A673 (cell line): Measurements from ENCODE around the gene ANKS3. TPM values are rescaled to one million over a fixed set of nuclear protein-coding genes. Genes with fewer than 3 reads are reported as not detected.

Experiments
- BruUV-seq: library from RNA; stranded (reverse); fragments of 400-500 nt; replicated peaks from 2 replicates; lab custom pipeline; 2021; lab: Mats Ljungman, UMichigan
- CTCF ChIA-PET: fragments of 300-600 bp; sonication (Branson Sonifier 250); formaldehyde crosslinking; loops from one replicate; lab custom pipeline; 2022; ENCODE audit warnings: antibody characterized with exemption; lab: Charles Lee
- POLR2A ChIA-PET: fragments of 300-600 bp; sonication (Branson Sonifier 250); formaldehyde crosslinking; loops from one replicate; lab custom pipeline; 2022; ENCODE audit warnings: antibody characterized with exemption; ENCODE audit not compliant: low non-redundant PET; lab: Charles Lee
- DNase-seq: peaks from one replicate; pipeline ENCODE4 v3.0.0-alpha.2; 2015; ENCODE audit warnings: low spot score
- H3K27ac ChIP-seq: fragments of 200-600 bp; sonication (generic); 2 replicates; pipeline ENCODE4 v1.5.1; 2016; ENCODE audit warnings: mixed run types, low read depth, mild to moderate bottlenecking, mixed read lengths, antibody characterized with exemption, low read length; ENCODE audit not compliant: poor library complexity, severe bottlenecking
- H3K27me3 ChIP-seq: fragments of 200-600 bp; sonication (generic); replicated peaks from 2 replicates; pipeline ENCODE4 v1.6.1; 2017; ENCODE audit warnings: mixed run types, low read depth, mild to moderate bottlenecking, mixed read lengths, antibody characterized with exemption, low read length; ENCODE audit not compliant: insufficient read depth, poor library complexity
- H3K36me3 ChIP-seq: fragments of 200-600 bp; sonication (generic); 2 replicates; pipeline ENCODE4 v1.6.1; 2016; ENCODE audit warnings: mixed run types, mild to moderate bottlenecking, mixed read lengths, antibody characterized with exemption, low read length; ENCODE audit not compliant: insufficient read depth, poor library complexity, severe bottlenecking
- H3K4me1 ChIP-seq: fragments of 200-600 bp; sonication (generic); 2 replicates; pipeline ENCODE4 v1.6.1; 2017; ENCODE audit warnings: mixed run types, mild to moderate bottlenecking, mixed read lengths, antibody characterized with exemption, low read length; ENCODE audit not compliant: insufficient read depth, poor library complexity, severe bottlenecking
- H3K4me3 ChIP-seq: fragments of 200-600 bp; sonication (generic); 2 replicates; pipeline ENCODE4 v1.5.1; 2016; ENCODE audit warnings: low read depth, mixed run types, mild to moderate bottlenecking, mixed read lengths, low read length; ENCODE audit not compliant: poor library complexity, severe bottlenecking
- H3K9me3 ChIP-seq: fragments of 200-600 bp; sonication (generic); 2 replicates; pipeline ENCODE4 v1.6.1; 2016; ENCODE audit warnings: mixed run types, low read depth, mild to moderate bottlenecking, mixed read lengths, antibody characterized with exemption, low read length; ENCODE audit not compliant: poor library complexity, severe bottlenecking
- EZH2 ChIP-seq: fragments of 200-600 bp; sonication (generic); IDR thresholded peaks from 2 replicates; pipeline ENCODE4 v1.6.1; 2017; ENCODE audit warnings: borderline replicate concordance, low read depth, mild to moderate bottlenecking, mixed read lengths, antibody characterized with exemption, low read length; ENCODE audit not compliant: poor library complexity, severe bottlenecking
- intact Hi-C: fragments of 100-400 bp; cut with micrococcal nuclease; formaldehyde crosslinking; loops from one replicate; pipeline ENCODE4 v1.10.0; 2022; ENCODE audit not compliant: unreplicated experiment
- total RNA-seq: library from RNA; stranded (reverse); gene quantifications from 2 replicates; pipeline ENCODE4 v1.2.3, GENCODE V29; 2021
- TF ChIP-seq, protein P1 (sequence below): fragments of 300-800, 200-600 bp; sonication (generic); conservative IDR thresholded peaks from 2 replicates; pipeline ENCODE4 v1.5.1; 2017; ENCODE audit warnings: low read depth, mild to moderate bottlenecking, antibody characterized with exemption, low read length, moderate library complexity, mixed read lengths

Gene ANKS3
- total RNA-seq, 1 experiment from 2014 or later, result 26.9 TPM

DNA sequence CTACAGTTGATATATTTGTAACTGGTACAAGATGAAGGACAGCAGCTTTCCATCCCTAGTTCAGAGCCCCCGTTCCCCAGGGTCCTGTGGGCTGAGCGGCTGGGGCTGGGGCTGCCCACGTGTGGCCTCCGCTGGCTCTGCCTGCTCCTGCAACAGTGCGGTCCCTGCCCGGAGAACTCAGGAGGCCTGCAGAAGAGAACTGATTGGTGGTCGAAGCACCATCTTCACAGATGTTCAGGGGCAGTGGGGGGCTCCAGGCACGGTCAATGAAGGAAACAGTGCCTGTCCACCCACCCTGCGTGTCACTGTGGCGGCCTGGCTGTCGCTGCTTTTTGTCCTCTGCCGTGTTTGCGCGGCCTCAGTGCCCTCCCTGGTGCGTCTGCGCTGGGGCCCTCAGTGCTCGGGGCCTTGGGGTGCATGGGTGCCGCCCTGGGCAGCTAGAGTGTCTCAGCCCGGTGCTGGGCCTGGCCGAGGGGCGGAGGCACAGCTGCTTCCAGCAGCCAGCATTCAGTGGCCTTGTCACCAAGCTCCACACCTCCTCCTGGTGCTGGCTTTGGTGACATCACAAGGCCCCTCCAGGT lies 44.9 kb downstream of the ANKS3 start:
- intact Hi-C loops, result no loop called here
- Histone ChIP-seq H3K4me3 (no peak overlapping the region), H3K4me1 (peaks cover 4% of the 10 kb centered on the region), H3K36me3 (no peaks in the 10 kb centered on the region), H3K27me3 (no peaks in the 10 kb centered on the region), H3K27ac (no peak overlapping the region), H3K9me3 (no peaks in the 10 kb centered on the region)
- DNase-seq, result no peak
- POLR2A ChIA-PET, result no interaction called here
- CTCF ChIA-PET, result no interaction called here
- TF ChIP-seq, protein P1, sequence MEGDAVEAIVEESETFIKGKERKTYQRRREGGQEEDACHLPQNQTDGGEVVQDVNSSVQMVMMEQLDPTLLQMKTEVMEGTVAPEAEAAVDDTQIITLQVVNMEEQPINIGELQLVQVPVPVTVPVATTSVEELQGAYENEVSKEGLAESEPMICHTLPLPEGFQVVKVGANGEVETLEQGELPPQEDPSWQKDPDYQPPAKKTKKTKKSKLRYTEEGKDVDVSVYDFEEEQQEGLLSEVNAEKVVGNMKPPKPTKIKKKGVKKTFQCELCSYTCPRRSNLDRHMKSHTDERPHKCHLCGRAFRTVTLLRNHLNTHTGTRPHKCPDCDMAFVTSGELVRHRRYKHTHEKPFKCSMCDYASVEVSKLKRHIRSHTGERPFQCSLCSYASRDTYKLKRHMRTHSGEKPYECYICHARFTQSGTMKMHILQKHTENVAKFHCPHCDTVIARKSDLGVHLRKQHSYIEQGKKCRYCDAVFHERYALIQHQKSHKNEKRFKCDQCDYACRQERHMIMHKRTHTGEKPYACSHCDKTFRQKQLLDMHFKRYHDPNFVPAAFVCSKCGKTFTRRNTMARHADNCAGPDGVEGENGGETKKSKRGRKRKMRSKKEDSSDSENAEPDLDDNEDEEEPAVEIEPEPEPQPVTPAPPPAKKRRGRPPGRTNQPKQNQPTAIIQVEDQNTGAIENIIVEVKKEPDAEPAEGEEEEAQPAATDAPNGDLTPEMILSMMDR, result no peak
- TF ChIP-seq EZH2, result no peak
- no TSS peak for BruUV-seq

DNA sequence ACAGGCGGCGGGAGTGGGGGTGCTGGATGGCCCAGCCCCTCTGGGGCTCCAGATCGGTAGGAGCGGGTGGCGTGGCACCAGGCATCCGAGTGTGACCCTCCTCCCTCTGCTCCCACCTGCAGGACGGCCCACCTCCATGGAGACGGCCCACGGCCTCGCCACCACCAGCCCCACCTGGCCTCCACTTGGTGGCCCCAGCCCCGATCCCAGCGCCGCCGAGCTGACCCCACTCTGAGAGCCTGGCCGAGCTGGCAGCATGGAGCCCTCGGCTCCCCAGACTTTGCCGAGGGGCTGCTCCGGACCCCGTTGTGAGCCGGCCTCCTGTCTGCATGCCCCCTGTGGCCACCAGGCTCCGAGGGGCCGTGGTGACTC lies 45.4 kb downstream of the ANKS3 start:
- CTCF ChIA-PET, result no interaction called here

DNA sequence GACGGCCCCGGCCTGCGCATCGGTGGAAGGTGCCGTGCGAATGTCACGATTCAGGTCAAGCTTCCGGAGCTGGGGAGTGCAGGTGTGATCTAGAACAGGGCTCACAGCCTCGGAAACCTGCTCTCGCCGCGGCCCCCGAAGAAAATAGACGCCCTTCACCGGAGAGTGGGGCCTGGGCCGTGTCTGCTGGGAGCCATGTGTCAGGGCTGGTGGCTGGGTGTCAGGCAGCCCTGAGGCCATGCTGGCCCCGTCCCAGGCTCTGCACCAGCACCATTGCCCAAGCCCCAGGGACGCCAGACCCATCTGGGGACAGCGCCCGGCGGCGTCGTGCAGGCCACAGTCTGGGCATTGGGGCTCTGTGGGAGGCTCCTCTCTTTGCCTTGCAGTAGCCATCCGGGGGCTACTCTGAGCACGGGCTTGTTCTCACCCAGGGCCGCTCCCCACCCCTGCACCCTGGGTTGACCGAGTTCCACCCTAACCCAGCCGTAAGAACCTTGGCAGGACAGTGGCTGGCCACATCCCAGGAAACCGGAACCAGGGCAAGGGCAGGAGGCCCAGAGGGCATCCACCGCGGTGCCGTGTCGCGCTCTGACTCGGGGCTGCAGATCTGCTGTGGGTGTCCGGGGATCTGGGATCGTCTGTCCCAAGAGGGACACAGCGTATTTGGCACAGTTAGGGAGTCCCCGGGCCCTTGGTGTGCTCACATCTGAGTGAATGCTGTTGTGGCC lies 46.0 kb downstream of the ANKS3 start:
- ChIA-PET POLR2A (no interaction called here), CTCF (interaction anchor here (0.5 kb wide), 1 partner anchor 132 kb away, joined by 3 read pairs; the partner anchor contains the start of gene C16orf96)
- DNase-seq, result no peak
- Histone ChIP-seq H3K4me3 (no peak overlapping the region), H3K36me3 (no peaks in the 10 kb centered on the region), H3K9me3 (no peaks in the 10 kb centered on the region), H3K27ac (no peak overlapping the region), H3K4me1 (peaks cover 4% of the 10 kb centered on the region), H3K27me3 (no peaks in the 10 kb centered on the region)
- TF ChIP-seq EZH2, result no peak
- TF ChIP-seq, protein P1, result no peak
- intact Hi-C loops, result no loop called here
- BruUV-seq, result no TSS peak

More for the DNA sequence above, 45.4 kb downstream of the ANKS3 start:
- no TSS peak for BruUV-seq
- no peak overlapping the region for H3K4me3 ChIP-seq
- no peaks in the 10 kb centered on the region for H3K9me3 ChIP-seq
- H3K27ac ChIP-seq, result no peak overlapping the region
- intact Hi-C loops, result no loop called here
- TF ChIP-seq, protein P1, result no peak
- TF ChIP-seq EZH2, result no peak
- no peak for DNase-seq
- POLR2A ChIA-PET, result no interaction called here
- no peaks in the 10 kb centered on the region for H3K27me3 ChIP-seq
- peaks cover 4% of the 10 kb centered on the region for H3K4me1 ChIP-seq
- no peaks in the 10 kb centered on the region for H3K36me3 ChIP-seq
